Measurements from ENCODE around the gene LRCOL1.

DNA sequence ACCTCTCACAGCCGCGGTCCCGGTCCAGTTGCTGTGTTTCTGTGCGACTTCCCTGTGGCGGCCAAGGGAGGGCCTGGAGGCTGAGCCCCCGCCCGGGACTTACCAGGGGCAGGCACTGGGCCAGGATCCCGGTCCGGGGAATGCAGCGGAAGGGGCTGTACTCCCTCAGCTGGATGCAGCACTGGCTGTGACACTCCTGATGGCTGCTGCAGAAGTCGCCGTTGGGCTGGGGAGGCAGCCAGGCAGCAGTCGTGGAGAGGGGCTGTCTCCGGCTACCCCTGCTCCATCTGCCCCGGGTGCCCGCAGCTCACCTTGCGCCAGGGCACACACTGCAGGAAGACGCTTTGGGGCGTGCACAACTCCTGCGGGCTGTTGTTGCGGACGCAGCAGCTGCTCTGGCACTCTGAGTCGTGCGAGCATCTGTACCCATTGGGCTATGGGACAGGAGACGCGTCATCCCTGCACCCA is 6.2 kb downstream of the LRCOL1 start:
- TF ChIP-seq, protein P1, sequence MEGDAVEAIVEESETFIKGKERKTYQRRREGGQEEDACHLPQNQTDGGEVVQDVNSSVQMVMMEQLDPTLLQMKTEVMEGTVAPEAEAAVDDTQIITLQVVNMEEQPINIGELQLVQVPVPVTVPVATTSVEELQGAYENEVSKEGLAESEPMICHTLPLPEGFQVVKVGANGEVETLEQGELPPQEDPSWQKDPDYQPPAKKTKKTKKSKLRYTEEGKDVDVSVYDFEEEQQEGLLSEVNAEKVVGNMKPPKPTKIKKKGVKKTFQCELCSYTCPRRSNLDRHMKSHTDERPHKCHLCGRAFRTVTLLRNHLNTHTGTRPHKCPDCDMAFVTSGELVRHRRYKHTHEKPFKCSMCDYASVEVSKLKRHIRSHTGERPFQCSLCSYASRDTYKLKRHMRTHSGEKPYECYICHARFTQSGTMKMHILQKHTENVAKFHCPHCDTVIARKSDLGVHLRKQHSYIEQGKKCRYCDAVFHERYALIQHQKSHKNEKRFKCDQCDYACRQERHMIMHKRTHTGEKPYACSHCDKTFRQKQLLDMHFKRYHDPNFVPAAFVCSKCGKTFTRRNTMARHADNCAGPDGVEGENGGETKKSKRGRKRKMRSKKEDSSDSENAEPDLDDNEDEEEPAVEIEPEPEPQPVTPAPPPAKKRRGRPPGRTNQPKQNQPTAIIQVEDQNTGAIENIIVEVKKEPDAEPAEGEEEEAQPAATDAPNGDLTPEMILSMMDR (IDR thresholded peaks at IDR 0.05) = no peak
- no peak for TF ChIP-seq POLR2A (IDR thresholded peaks at IDR 0.05)
